HepG2 (cell line): ENCODE results near the gene CA12. TPM values are rescaled to one million over a fixed set of nuclear protein-coding genes. Genes with fewer than 3 reads are reported as not detected.

ENCODE experiments used
- ATAC-seq: fragments of 200-7000 bp; cut with Tn5 transposase; 3 replicates; pipeline ENCODE4 v1.9.1; 2020; ENCODE audit warnings: mild to moderate bottlenecking, moderate library complexity
- BruUV-seq: library from RNA; stranded (reverse); fragments of 400-500 nt; replicated peaks from 2 replicates; lab custom pipeline; 2021; lab: Mats Ljungman, UMichigan
- CTCF ChIA-PET: fragments of 300-600 bp; formaldehyde crosslinking; extraction: SDS; loops from one replicate; lab custom pipeline; 2021; ENCODE audit warnings: low total read pairs, inconsistent platforms, low intra/inter-chr PET ratio; lab: Yijun Ruan, JAX
- POLR2A ChIA-PET: fragments of 350-600 bp; sonication (Branson Sonifier 250); formaldehyde crosslinking; loops from one replicate; lab custom pipeline; 2020; ENCODE audit warnings: antibody characterized with exemption, inconsistent platforms; lab: Yijun Ruan, JAX
- DNase-seq: peaks from one replicate; pipeline ENCODE4 v3.0.0-alpha.2; 2015; ENCODE audit warnings: low spot score
- FAIRE-seq: peaks from 3 replicates; lab custom pipeline; 2011; peaks lifted over from hg19 to GRCh38; lab: Jason Lieb, UNC
- H2AFZ ChIP-seq: one replicate; pipeline ENCODE4 v1.6.1; 2011; ENCODE audit warnings: low read length, inconsistent platforms
- H3K27ac ChIP-seq: fragments of 300-600 bp; 3 replicates; pipeline ENCODE4 v1.8.0; 2011; ENCODE audit warnings: mixed run types, mild to moderate bottlenecking, mixed read lengths, low read length, inconsistent platforms; ENCODE audit not compliant: insufficient read depth; ENCODE audit errors: extremely low read length
- H3K27me3 ChIP-seq, 2 experiments: fragments of 200-600 bp in 1 of 2; 2 replicates in 1 of 2; 3 replicates in 1 of 2; pipeline versions ENCODE4 v1.6.0 to v1.8.0; 2011; ENCODE audit warnings: low read length in 2 of 2, mild to moderate bottlenecking in 2 of 2, moderate library complexity in 2 of 2, inconsistent platforms in 1 of 2; ENCODE audit not compliant: insufficient read depth in 2 of 2, control insufficient read depth in 1 of 2
- H3K36me3 ChIP-seq, 2 experiments: fragments of 200-600 bp in 1 of 2; replicated peaks in 1 of 2; 2 replicates in 1 of 2; 3 replicates in 1 of 2; pipeline versions ENCODE4 v1.5.1 to v1.8.0; 2011; ENCODE audit warnings: low read length in 2 of 2, inconsistent platforms in 1 of 2; ENCODE audit not compliant: insufficient read depth in 2 of 2, control insufficient read depth in 1 of 2
- H3K4me1 ChIP-seq: 2 replicates; pipeline ENCODE4 v1.5.1; 2012; ENCODE audit warnings: low read length, inconsistent platforms; ENCODE audit not compliant: insufficient read depth
- H3K4me2 ChIP-seq: 2 replicates; pipeline ENCODE4 v1.6.0; 2011; ENCODE audit warnings: low read depth, low read length, inconsistent platforms
- H3K4me3 ChIP-seq, 3 experiments: fragments of 200-600 bp in 1 of 3; sonication (generic), shearing (Covaris generic) in 1 of 3; replicated peaks in 1 of 3; 2 replicates each; pipeline ENCODE4 v1.5.1; 2011 to 2016; ENCODE audit warnings: low read length in 3 of 3, inconsistent platforms in 2 of 3, low read depth in 2 of 3, mild to moderate bottlenecking in 2 of 3, control low read depth in 1 of 3, mixed read lengths in 1 of 3; ENCODE audit not compliant: insufficient read depth in 1 of 3
- H3K79me2 ChIP-seq: one replicate; pipeline ENCODE4 v1.6.1; 2011; ENCODE audit warnings: low read length, inconsistent platforms; ENCODE audit not compliant: insufficient read depth
- H3K9ac ChIP-seq: 2 replicates; pipeline ENCODE4 v1.6.0; 2011; ENCODE audit warnings: mild to moderate bottlenecking, low read depth, low read length, inconsistent platforms; ENCODE audit not compliant: insufficient read depth
- H3K9me3 ChIP-seq: 2 replicates; pipeline ENCODE4 v1.5.1; 2012; ENCODE audit warnings: mild to moderate bottlenecking, low read length
- H4K20me1 ChIP-seq: 2 replicates; pipeline ENCODE4 v1.6.0; 2011; ENCODE audit warnings: inconsistent platforms, mild to moderate bottlenecking, low read length, moderate library complexity; ENCODE audit not compliant: insufficient read depth
- CEBPB ChIP-seq: IDR thresholded peaks from 2 replicates; pipeline ENCODE4 v1.6.1; 2011; ENCODE audit warnings: low read depth, low read length, improper control_type of control experiment, borderline replicate concordance
- NFIC ChIP-seq: IDR thresholded peaks from 2 replicates; pipeline ENCODE4 v1.6.1; 2012; ENCODE audit warnings: mild to moderate bottlenecking, low read length, inconsistent platforms
- ZNF781 ChIP-seq: sonication (generic); formaldehyde crosslinking; IDR thresholded peaks from 2 replicates; pipeline ENCODE4 v1.5.1; 2020; ENCODE audit warnings: borderline replicate concordance, mild to moderate bottlenecking, missing genetic modification reagents; ENCODE audit errors: not compliant biosample characterization
- WGBS: methylation state at CpG from one replicate; pipeline ENCODE4 v1.1.6; 2017; ENCODE audit warnings: low lambda C conversion rate; 5-methylcytosine and 5-hydroxymethylcytosine counted together
- in situ Hi-C: cut with HindIII; loops from 2 replicates; pipeline ENCODE4 v1.10.0; 2017; ENCODE audit warnings: low pct_unique_long_range_greater_than_20kb; ENCODE audit not compliant: extremely low pct_ligation_motif_present
- intact Hi-C: fragments of 100-400 bp; cut with micrococcal nuclease; formaldehyde crosslinking; loops from one replicate; pipeline ENCODE4 v1.10.0; 2022; ENCODE audit not compliant: unreplicated experiment
- polyA plus RNA-seq, 8 experiments: library from polyadenylated mRNA; depleted of rRNA in 3 of 8; stranded (reverse) in 7 of 8; unstranded in 1 of 8; fragments of >200 nt; fragmentation: Illumina TruSeq in 4 of 8; extraction: Trizol in 4 of 8; gene quantifications; 2 replicates each; pipeline versions ENCODE4 v1.2.1 to v1.2.3, GENCODE V29; 2011 to 2016; ENCODE audit warnings: low read depth in 4 of 8, missing spikeins in 1 of 8, mixed read lengths in 1 of 8; ENCODE audit not compliant: insufficient read depth in 1 of 8
- total RNA-seq, 5 experiments: library from RNA; depleted of rRNA; stranded (reverse); fragments of >200 nt; fragmentation: Illumina TruSeq; extraction: Trizol; gene quantifications; 2 replicates each; pipeline ENCODE4 v1.2.3, GENCODE V29; 2016; ENCODE audit warnings: low read depth in 1 of 5
- TF ChIP-seq, protein P1 (sequence below): sonication (generic); formaldehyde crosslinking; IDR thresholded peaks from 2 replicates; pipeline ENCODE4 v1.9.0; 2022; ENCODE audit warnings: low read depth, missing genetic modification reagents
- TF ChIP-seq, protein P2 (sequence below): sonication (generic); formaldehyde crosslinking; IDR thresholded peaks from 2 replicates; pipeline ENCODE4 v1.4.0; 2020; ENCODE audit warnings: mild to moderate bottlenecking, missing genetic modification reagents, borderline replicate concordance

Gene CA12
- total and polyA plus RNA-seq, 2 of the 13 experiments (the other 11 are each of a cell fraction or from before 2014, with no cell fraction given) = 0.07 to 0.20 TPM

DNA sequence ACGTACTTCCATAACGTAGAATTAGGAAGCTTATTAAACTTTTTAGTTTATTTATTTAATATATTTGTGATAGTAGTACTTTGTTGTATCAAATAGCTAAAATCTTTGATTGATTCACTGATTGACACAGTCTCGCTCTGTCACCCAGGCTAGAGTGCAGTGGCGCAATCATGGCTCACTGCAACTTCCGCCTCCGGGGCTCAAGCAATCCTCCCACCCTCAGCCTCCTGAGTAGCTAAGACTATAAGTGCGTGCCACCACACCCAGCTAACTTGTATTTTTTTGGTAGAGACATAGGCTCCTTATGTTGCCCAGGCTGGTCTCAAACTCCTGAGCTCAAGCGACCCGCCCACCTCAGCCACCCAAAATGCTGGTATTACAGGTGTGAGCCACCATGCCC is 98.5 kb downstream of the CA12 start:
- ChIA-PET CTCF (no interaction called here), POLR2A (no interaction called here)
- Histone ChIP-seq H4K20me1 (no peaks in the 10 kb centered on the region), H3K27me3 (no peaks in the 10 kb centered on the region), H3K27ac (no peak overlapping the region), H3K9me3 (no peaks in the 10 kb centered on the region), H2AFZ (no peak overlapping the region), H3K4me2 (no peak overlapping the region), H3K4me1 (no peaks in the 10 kb centered on the region), H3K79me2 (no peaks in the 10 kb centered on the region), H3K9ac (no peak overlapping the region), H3K36me3 (no peaks in the 10 kb centered on the region), H3K4me3 (no peak overlapping the region)
- TF ChIP-seq, protein P1, sequence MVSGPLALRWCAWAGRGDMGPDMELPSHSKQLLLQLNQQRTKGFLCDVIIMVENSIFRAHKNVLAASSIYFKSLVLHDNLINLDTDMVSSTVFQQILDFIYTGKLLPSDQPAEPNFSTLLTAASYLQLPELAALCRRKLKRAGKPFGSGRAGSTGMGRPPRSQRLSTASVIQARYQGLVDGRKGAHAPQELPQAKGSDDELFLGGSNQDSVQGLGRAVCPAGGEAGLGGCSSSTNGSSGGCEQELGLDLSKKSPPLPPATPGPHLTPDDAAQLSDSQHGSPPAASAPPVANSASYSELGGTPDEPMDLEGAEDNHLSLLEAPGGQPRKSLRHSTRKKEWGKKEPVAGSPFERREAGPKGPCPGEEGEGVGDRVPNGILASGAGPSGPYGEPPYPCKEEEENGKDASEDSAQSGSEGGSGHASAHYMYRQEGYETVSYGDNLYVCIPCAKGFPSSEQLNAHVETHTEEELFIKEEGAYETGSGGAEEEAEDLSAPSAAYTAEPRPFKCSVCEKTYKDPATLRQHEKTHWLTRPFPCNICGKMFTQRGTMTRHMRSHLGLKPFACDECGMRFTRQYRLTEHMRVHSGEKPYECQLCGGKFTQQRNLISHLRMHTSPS (CRISPR knock-in tag) = no peak
- TF ChIP-seq ZNF781 (CRISPR knock-in tag) = no peak
- TF ChIP-seq NFIC = no peak
- TF ChIP-seq, protein P2, sequence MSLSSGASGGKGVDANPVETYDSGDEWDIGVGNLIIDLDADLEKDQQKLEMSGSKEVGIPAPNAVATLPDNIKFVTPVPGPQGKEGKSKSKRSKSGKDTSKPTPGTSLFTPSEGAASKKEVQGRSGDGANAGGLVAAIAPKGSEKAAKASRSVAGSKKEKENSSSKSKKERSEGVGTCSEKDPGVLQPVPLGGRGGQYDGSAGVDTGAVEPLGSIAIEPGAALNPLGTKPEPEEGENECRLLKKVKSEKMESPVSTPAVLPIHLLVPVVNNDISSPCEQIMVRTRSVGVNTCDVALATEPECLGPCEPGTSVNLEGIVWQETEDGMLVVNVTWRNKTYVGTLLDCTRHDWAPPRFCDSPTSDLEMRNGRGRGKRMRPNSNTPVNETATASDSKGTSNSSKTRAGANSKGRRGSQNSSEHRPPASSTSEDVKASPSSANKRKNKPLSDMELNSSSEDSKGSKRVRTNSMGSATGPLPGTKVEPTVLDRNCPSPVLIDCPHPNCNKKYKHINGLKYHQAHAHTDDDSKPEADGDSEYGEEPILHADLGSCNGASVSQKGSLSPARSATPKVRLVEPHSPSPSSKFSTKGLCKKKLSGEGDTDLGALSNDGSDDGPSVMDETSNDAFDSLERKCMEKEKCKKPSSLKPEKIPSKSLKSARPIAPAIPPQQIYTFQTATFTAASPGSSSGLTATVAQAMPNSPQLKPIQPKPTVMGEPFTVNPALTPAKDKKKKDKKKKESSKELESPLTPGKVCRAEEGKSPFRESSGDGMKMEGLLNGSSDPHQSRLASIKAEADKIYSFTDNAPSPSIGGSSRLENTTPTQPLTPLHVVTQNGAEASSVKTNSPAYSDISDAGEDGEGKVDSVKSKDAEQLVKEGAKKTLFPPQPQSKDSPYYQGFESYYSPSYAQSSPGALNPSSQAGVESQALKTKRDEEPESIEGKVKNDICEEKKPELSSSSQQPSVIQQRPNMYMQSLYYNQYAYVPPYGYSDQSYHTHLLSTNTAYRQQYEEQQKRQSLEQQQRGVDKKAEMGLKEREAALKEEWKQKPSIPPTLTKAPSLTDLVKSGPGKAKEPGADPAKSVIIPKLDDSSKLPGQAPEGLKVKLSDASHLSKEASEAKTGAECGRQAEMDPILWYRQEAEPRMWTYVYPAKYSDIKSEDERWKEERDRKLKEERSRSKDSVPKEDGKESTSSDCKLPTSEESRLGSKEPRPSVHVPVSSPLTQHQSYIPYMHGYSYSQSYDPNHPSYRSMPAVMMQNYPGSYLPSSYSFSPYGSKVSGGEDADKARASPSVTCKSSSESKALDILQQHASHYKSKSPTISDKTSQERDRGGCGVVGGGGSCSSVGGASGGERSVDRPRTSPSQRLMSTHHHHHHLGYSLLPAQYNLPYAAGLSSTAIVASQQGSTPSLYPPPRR (CRISPR knock-in tag) = no peak
- peak; percentile 66 for TF ChIP-seq CEBPB
- ATAC-seq (no peak), FAIRE-seq (no peak), DNase-seq (no peak)
- in situ Hi-C loops (loop anchor here (25.0 kb wide), 1 partner anchor 279 kb away; no protein-coding TSS in a partner anchor), intact Hi-C loops (loop anchor here (5.0 kb wide), 1 partner anchor 236 kb away; no protein-coding TSS in a partner anchor)
- 77% methylated on average over 9 of the region's 9 CpGs for WGBS
- no TSS peak for BruUV-seq
